Kidney (tissue), 22 donors: ENCODE data around the gene GORASP1. TPM values are rescaled to one million over a fixed set of nuclear protein-coding genes. Genes with fewer than 3 reads are reported as not detected.

Experiments used
- DNase-seq, 5 donors: peaks; one replicate each; pipeline ENCODE4 v3.0.0-alpha.2; 2013 to 2020
- FAIRE-seq: peaks from 2 replicates; lab custom pipeline; 2012; peaks lifted over from hg19 to GRCh38; lab: Jason Lieb, UNC
- H3K27ac ChIP-seq, 2 donors: one replicate each; pipeline ENCODE4 v1.7.0; 2013; ENCODE audit warnings: low read depth in 2 of 2, low read length in 2 of 2, inconsistent platforms in 1 of 2
- H3K27me3 ChIP-seq: one replicate; pipeline ENCODE4 v1.7.1; 2013; ENCODE audit warnings: low read length, inconsistent platforms; ENCODE audit not compliant: control insufficient read depth, insufficient read depth
- H3K36me3 ChIP-seq, 3 donors: one replicate each; pipeline versions ENCODE4 v1.7.0 to v1.7.1; 2013; ENCODE audit warnings: low read length in 3 of 3, control low read depth in 1 of 3, inconsistent platforms in 1 of 3; ENCODE audit not compliant: insufficient read depth in 3 of 3, control insufficient read depth in 2 of 3
- H3K4me1 ChIP-seq, 3 donors: one replicate each; pipeline versions ENCODE4 v1.7.0 to v1.7.1; 2013; ENCODE audit warnings: low read length in 3 of 3, inconsistent platforms in 1 of 3, low read depth in 1 of 3; ENCODE audit not compliant: control insufficient read depth in 2 of 3, insufficient read depth in 2 of 3
- H3K4me3 ChIP-seq, 3 donors: one replicate each; pipeline versions ENCODE4 v1.7.0 to v1.8.1; 2013; ENCODE audit warnings: low read length in 3 of 3, control low read depth in 1 of 3, inconsistent platforms in 1 of 3
- H3K9ac ChIP-seq, 3 donors: one replicate each; pipeline versions ENCODE4 v1.7.0 to v1.7.1; 2013; ENCODE audit warnings: low read length in 3 of 3, control low read depth in 1 of 3, inconsistent platforms in 1 of 3
- H3K9me3 ChIP-seq, 3 donors: one replicate each; pipeline versions ENCODE4 v1.7.0 to v1.7.1; 2013; ENCODE audit warnings: low read length in 3 of 3, control low read depth in 1 of 3, inconsistent platforms in 1 of 3; ENCODE audit not compliant: control insufficient read depth in 2 of 3, insufficient read depth in 1 of 3
- intact Hi-C: fragments of 100-400 bp; cut with DNase I; formaldehyde crosslinking; loops from one replicate; pipeline ENCODE4 v1.11.1; 2022
- long read RNA-seq, 10 donors: library from polyadenylated mRNA in 1 of 10; unstranded in 1 of 10; transcript quantifications; one replicate each; pipeline ENCODE4 v2.0.0 and lab custom pipeline, GENCODE V29; 2021 to 2026
- polyA plus RNA-seq: library from polyadenylated mRNA; stranded (reverse); fragments of 350-450 nt; fragmentation: Illumina TruSeq; extraction: RNeasy Lipid Tissue Mini Kit (QIAGEN cat#74804); gene quantifications from one replicate; pipeline ENCODE4 v1.2.3, GENCODE V29; 2014; ENCODE audit warnings: low read depth, low replicate concordance; ENCODE audit not compliant: insufficient read depth
- total RNA-seq: library from RNA; stranded (reverse); fragmentation: NEBNext Ultra II Directional; extraction: Animal tissue kit (Norgen Biotek cat#: 25700); gene quantifications from one replicate; pipeline ENCODE4 v1.2.1, GENCODE V29; 2021
- TF ChIP-seq, protein P1 (sequence below): IDR thresholded peaks from 3 replicates; pipeline ENCODE4 v1.5.1; 2012; ENCODE audit warnings: mild to moderate bottlenecking, moderate library complexity, borderline replicate concordance; ENCODE audit not compliant: insufficient read depth; ENCODE audit errors: extremely low read depth
- donor health status: control.
- donor health status: control.
- donor health status: control.
- donor health status: control.
- donor health status: control.
- donor health status: DM: yes; HTN: yes; CAD: no.
- donor health status: Normal renal cell carcinoma (clear cell type).

GORASP1 gene
- 70.9 TPM for total RNA-seq
- 38.8 TPM for polyA plus RNA-seq
- long read RNA-seq, donor 1, partial matches to known transcripts = 0 of 5 reads
- long read RNA-seq, donor 1, other reads (novel, unspliced or antisense) = 0 of 5 reads
- long read RNA-seq, donor 2, partial matches to known transcripts = 5 of 10 reads
- long read RNA-seq, donor 2, other reads (novel, unspliced or antisense) = 0 of 10 reads
- long read RNA-seq, donor 3, partial matches to known transcripts = 0 of 1 reads
- long read RNA-seq, donor 3, other reads (novel, unspliced or antisense) = 0 of 1 reads
- long read RNA-seq, donor 4, partial matches to known transcripts = 0 of 4 reads
- long read RNA-seq, donor 4, other reads (novel, unspliced or antisense) = 0 of 4 reads
- long read RNA-seq, donor 5 = 0 reads
- long read RNA-seq, donor 6 = 0 reads
- long read RNA-seq, donor 7, transcript GORASP1-201 (9 exons, 3,722 nt) = major isoform, 15 of 51 reads
- long read RNA-seq, donor 7, partial matches to known transcripts = 6 of 51 reads
- long read RNA-seq, donor 7, other reads (novel, unspliced or antisense) = 27 of 51 reads
- long read RNA-seq, donor 8, partial matches to known transcripts = 0 of 3 reads
- long read RNA-seq, donor 8, other reads (novel, unspliced or antisense) = 0 of 3 reads
- long read RNA-seq, donor 9, partial matches to known transcripts = 8 of 13 reads
- long read RNA-seq, donor 9, other reads (novel, unspliced or antisense) = 0 of 13 reads
- long read RNA-seq, donor 10, partial matches to known transcripts = 0 of 1 reads
- long read RNA-seq, donor 10, other reads (novel, unspliced or antisense) = 0 of 1 reads

DNA sequence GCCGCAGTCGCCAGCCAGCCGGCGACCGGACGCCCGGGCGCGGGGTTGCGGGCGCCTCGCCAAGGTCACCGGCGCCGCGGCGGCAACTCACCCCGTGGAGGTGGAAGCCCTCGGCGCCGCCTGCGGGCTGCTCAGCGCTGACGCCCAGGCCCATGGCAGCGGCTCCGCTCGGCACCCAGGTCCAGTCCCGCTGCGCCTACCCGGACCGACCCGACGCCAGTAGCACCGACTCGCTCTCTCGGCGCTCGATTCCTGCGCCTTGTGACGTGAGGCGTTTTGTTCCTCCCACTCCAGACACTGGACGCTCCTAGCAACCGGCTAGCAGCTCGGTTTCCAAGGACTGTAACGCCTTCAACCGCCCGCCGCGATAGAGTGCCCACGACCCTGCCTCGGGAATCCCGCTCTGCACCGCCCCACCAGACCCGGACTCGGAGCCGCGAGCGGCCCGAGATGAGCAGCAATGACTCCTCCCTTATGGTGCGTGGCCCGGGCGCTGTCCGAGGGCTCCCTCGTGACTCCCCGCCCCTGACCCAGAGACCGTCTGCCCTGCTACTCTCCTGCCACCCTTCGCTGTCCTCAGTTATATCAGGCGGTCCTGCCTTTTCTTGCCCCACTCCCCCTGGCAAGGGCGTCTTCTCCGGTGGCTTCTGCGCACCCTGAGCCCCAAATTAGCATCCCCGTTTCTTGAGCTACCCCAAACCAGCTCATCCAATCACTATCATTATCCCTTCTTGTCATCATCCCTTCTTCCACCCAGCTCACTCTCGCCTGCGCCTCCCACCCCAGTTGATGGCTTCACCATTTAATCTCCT is at the start of gene GORASP1, which contains the start of gene TTC21A:
Gene GORASP1, minus strand, starts transcription at position 240 of the 812 bp plus-strand sequence. Its CDS starts 86 bp downstream, at position 154.
Gene TTC21A, plus strand, starts transcription at position 293 of the 812 bp plus-strand sequence. Its CDS starts 158 bp downstream, at position 451.
- Histone ChIP-seq H3K27me3 (no peaks in the 10 kb centered on the region), H3K4me1 (peaks cover 0 to 30% (median 13%) of the 10 kb centered on the region in 3 donors), H3K9me3 (no peaks in the 10 kb centered on the region), H3K27ac (peak within 1 kb of the TSS; percentile 84 to 87), H3K4me3 (peak within 1 kb of the TSS; percentile 66 to 96 (median 81)), H3K9ac (peak within 1 kb of the TSS; percentile 67 to 93 (median 74)), H3K36me3 (peaks cover 0 to 7% (median 2%) of the 10 kb centered on the region in 3 donors)
- TF ChIP-seq, protein P1, sequence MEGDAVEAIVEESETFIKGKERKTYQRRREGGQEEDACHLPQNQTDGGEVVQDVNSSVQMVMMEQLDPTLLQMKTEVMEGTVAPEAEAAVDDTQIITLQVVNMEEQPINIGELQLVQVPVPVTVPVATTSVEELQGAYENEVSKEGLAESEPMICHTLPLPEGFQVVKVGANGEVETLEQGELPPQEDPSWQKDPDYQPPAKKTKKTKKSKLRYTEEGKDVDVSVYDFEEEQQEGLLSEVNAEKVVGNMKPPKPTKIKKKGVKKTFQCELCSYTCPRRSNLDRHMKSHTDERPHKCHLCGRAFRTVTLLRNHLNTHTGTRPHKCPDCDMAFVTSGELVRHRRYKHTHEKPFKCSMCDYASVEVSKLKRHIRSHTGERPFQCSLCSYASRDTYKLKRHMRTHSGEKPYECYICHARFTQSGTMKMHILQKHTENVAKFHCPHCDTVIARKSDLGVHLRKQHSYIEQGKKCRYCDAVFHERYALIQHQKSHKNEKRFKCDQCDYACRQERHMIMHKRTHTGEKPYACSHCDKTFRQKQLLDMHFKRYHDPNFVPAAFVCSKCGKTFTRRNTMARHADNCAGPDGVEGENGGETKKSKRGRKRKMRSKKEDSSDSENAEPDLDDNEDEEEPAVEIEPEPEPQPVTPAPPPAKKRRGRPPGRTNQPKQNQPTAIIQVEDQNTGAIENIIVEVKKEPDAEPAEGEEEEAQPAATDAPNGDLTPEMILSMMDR = no peak
- DNase-seq (peak; percentile 92 to 97 (median 95)), FAIRE-seq (no peak)
- intact Hi-C loops = no loop called here

DNA sequence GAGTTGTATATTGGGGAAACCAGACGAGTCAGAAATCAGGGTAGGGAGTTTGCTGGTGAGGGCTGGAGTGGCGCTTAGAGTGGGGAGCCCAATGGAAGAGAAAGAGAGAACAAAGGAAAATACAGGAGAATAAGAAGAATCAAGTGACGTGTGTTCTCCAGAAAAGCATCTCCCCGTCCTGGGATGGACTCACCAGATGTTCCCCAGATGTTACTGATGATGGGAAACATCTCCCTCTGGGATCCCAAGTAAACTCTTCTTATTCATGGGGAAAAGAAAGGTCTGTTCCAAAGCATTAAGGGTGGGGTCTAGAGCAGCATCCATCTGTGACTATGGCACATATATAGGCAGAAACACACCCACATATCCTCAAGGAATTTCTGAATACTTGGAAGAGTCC is 49.0 kb upstream of the GORASP1 start:
- H3K27ac ChIP-seq = no peak overlapping the region

More for the DNA sequence above, 49.0 kb upstream of the GORASP1 start:
- Histone ChIP-seq H3K9ac (no peak overlapping the region), H3K4me3 (no peak overlapping the region), H3K4me1 (peaks cover 3 to 12% (median 9%) of the 10 kb centered on the region in 3 donors), H3K9me3 (no peaks in the 10 kb centered on the region), H3K36me3 (no peaks in the 10 kb centered on the region), H3K27me3 (no peaks in the 10 kb centered on the region)
- FAIRE-seq (no peak), DNase-seq (peak in 1 of 5 donors; percentile 33)
- intact Hi-C loops = no loop called here
- TF ChIP-seq, protein P1 = no peak
